C4-2B (cell line): ENCODE measurements around the gene NACC2.

Experiments
- H3K27ac ChIP-seq: fragments of 450-650 bp; 2 replicates; pipeline ENCODE4 v1.5.1; 2017
- ZFX ChIP-seq: fragments of 450-650 bp; IDR thresholded peaks from 2 replicates; pipeline ENCODE4 v1.6.1; 2017
- TF ChIP-seq, protein P1 (sequence below): fragments of 450-650 bp; conservative IDR thresholded peaks from 2 replicates; pipeline ENCODE4 v1.5.1; 2017; ENCODE audit warnings: mild to moderate bottlenecking

The NACC2 gene

GRCh38 chr9:136084063-136084944, 10.8 kb downstream of the NACC2 start:
- no peak for TF ChIP-seq ZFX
- TF ChIP-seq, protein P1, sequence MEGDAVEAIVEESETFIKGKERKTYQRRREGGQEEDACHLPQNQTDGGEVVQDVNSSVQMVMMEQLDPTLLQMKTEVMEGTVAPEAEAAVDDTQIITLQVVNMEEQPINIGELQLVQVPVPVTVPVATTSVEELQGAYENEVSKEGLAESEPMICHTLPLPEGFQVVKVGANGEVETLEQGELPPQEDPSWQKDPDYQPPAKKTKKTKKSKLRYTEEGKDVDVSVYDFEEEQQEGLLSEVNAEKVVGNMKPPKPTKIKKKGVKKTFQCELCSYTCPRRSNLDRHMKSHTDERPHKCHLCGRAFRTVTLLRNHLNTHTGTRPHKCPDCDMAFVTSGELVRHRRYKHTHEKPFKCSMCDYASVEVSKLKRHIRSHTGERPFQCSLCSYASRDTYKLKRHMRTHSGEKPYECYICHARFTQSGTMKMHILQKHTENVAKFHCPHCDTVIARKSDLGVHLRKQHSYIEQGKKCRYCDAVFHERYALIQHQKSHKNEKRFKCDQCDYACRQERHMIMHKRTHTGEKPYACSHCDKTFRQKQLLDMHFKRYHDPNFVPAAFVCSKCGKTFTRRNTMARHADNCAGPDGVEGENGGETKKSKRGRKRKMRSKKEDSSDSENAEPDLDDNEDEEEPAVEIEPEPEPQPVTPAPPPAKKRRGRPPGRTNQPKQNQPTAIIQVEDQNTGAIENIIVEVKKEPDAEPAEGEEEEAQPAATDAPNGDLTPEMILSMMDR, result no peak
- no peak overlapping the region for H3K27ac ChIP-seq

DNA sequence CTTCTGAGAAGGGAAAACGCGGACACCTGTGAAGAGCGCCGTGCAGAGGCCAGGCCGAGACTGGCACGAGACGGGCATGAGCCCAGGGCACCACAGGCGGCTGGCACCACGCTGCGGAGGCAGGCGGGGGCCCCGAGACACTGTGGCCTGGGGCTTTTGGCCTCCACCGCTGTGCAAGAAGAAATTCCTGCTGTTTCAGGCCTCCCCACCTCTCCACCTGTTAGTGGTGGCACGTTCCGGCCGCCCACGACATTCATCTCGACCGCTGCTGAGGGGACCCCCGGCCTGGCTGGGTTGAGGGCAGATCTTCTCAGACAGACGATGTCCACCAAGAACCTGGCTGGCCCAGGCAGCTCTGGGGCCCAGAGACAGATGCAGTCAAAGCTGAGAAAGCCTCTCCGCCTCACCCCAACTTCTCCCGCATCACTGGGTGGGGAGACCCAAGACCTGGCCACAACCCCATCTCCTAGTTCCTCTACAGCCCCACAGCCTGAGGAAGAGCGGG, 11.5 kb downstream of the NACC2 start:
- no peak overlapping the region for H3K27ac ChIP-seq
- TF ChIP-seq, protein P1, result no peak
- TF ChIP-seq ZFX, result no peak

- TF ChIP-seq, protein P1, result no peak
- TF ChIP-seq ZFX, result no peak
- no peak overlapping the region for H3K27ac ChIP-seq
Observed at GRCh38 chr9:136082496-136083361, 12.4 kb downstream of the NACC2 start.

DNA sequence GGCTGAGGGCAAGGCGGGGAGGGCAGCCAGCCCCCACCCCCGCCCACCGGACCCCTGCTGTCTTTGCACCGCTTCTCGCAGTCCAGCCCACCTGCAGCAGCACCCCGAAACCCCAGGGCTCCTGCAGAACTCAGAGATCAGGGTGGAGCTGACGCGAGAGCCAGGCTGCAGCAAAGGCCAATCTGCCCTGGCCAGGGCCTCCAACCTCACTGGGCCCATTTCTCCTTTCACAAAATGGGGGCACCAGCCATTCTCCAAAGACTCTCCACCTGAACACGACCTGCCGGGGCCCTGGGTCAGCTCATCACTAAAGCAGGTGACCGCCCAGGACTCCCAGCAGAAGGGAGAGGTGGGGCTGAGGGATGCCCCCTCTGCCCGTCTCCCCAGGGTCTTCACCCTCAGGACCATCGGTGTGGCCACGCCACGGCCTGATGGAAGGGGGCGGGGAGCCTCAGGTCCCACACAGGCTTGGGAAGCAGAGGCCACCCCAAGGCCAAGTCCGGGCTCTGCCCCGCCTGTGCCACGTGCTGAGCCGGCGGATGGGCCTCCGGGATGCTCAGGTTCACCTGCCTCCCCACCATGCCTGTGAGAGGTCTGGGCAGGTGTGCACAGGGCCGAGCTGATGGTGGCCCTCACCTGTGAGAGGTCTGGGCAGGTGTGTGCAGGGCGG, 13.1 kb downstream of the NACC2 start:
- no peak overlapping the region for H3K27ac ChIP-seq
- TF ChIP-seq, protein P1, result no peak
- TF ChIP-seq ZFX, result no peak

DNA sequence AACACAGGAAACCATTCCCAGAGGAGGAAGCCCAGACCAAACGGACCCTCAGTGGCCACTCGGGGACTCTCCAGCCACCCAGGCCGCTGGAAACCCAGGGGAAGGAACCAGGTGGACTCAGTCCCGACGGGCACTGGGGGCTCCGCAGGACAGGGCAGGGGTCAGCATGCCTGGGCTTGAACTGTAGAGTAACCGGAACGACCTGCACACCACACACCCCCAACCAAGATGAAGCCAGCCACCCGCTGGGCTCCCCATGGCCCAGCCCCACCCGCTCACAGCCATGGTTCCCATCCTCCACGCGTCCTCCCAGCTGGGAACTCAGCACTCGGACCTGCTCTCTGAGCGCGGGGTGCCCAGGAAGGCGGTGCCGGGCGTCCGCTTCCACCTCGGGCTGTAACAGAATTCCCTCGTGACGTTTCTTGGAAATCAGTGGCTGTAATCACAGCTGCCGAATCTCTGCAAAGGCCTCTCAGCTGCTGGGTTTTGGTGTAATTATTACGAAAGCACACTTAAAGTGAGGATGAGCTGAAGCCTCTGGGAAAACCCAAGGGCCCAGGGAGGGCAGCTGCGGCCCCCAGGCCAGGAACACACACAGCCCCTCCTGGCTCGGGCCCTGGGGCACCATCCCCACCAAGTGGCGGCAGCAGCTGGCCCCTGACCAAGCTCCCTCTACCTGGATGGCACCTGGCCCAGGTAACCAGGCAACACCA, 13.8 kb downstream of the NACC2 start:
- H3K27ac ChIP-seq, result no peak overlapping the region
- TF ChIP-seq, protein P1, result no peak

GRCh38 chr9:136080716-136081112, 14.4 kb downstream of the NACC2 start:
- no peak overlapping the region for H3K27ac ChIP-seq
- TF ChIP-seq, protein P1, result no peak
- TF ChIP-seq ZFX, result no peak
